Central memory CD8-positive, alpha-beta T cell (primary cell): ENCODE data around the gene AKAP7.

Experiments used
- ATAC-seq: fragments of 150-1000 bp; cut with Tn5 transposase; replicated peaks from 2 replicates; pipeline ENCODE4 v1.10.0; 2022; ENCODE audit warnings: mild to moderate bottlenecking, moderate FRiP score, moderate number of reproducible peaks; ENCODE audit not compliant: poor library complexity, severe bottlenecking; ENCODE audit errors: extremely low read depth
- DNase-seq, 2 donors: peaks; one replicate each; pipeline ENCODE4 v3.0.0; 2021; ENCODE audit warnings: low spot score in 2 of 2
- H3K27ac Mint-ChIP-seq: one replicate; pipeline ENCODE4 v1.8.0; 2022; ENCODE audit warnings: low read depth, mild to moderate bottlenecking, moderate library complexity, mixed read lengths
- H3K27me3 Mint-ChIP-seq: one replicate; pipeline ENCODE4 v1.8.0; 2022; ENCODE audit warnings: mixed read lengths
- H3K36me3 Mint-ChIP-seq: one replicate; pipeline ENCODE4 v1.8.0; 2022; ENCODE audit warnings: mild to moderate bottlenecking, moderate library complexity, mixed read lengths; ENCODE audit not compliant: insufficient read depth
- H3K4me1 Mint-ChIP-seq: one replicate; pipeline ENCODE4 v1.8.0; 2022; ENCODE audit warnings: mixed read lengths
- H3K4me3 Mint-ChIP-seq: one replicate; pipeline ENCODE4 v1.8.0; 2022; ENCODE audit warnings: mild to moderate bottlenecking, moderate library complexity, mixed read lengths
- H3K9me3 Mint-ChIP-seq: one replicate; pipeline ENCODE4 v1.8.0; 2022; ENCODE audit warnings: mixed read lengths

AKAP7 gene

GRCh38 chr6:131139599-131139998 is 4.3 kb downstream of the AKAP7 start:
- ATAC-seq (no peak), DNase-seq (no peak)
- H3K27ac Mint-ChIP-seq = no peak overlapping the region
- H3K36me3 Mint-ChIP-seq = peaks cover 8% of the 10 kb centered on the region
- H3K4me1 Mint-ChIP-seq = peaks cover 26% of the 10 kb centered on the region
- peaks cover 11% of the 10 kb centered on the region for H3K27me3 Mint-ChIP-seq
- H3K9me3 Mint-ChIP-seq = no peaks in the 10 kb centered on the region
- no peak overlapping the region for H3K4me3 Mint-ChIP-seq

- no peak for ATAC-seq
- DNase-seq = no peak
- H3K27me3 Mint-ChIP-seq = no peaks in the 10 kb centered on the region
- no peak overlapping the region for H3K4me3 Mint-ChIP-seq
- no peaks in the 10 kb centered on the region for H3K9me3 Mint-ChIP-seq
- H3K36me3 Mint-ChIP-seq = peaks cover 4% of the 10 kb centered on the region
- no peak overlapping the region for H3K27ac Mint-ChIP-seq
- H3K4me1 Mint-ChIP-seq = peaks cover 16% of the 10 kb centered on the region
Measured at GRCh38 chr6:131143319-131143718, 8.1 kb downstream of the AKAP7 start.

- peaks cover 8% of the 10 kb centered on the region for H3K4me1 Mint-ChIP-seq
- no peak for DNase-seq
- H3K4me3 Mint-ChIP-seq = no peak overlapping the region
- no peaks in the 10 kb centered on the region for H3K9me3 Mint-ChIP-seq
- peaks cover 4% of the 10 kb centered on the region for H3K36me3 Mint-ChIP-seq
- H3K27me3 Mint-ChIP-seq = no peaks in the 10 kb centered on the region
- no peak overlapping the region for H3K27ac Mint-ChIP-seq
- no peak for ATAC-seq
Measured at GRCh38 chr6:131146865-131147264, 11.6 kb downstream of the AKAP7 start.

GRCh38 chr6:131156411-131156810 is 21.1 kb downstream of the AKAP7 start:
- no peak overlapping the region for H3K4me3 Mint-ChIP-seq
- ATAC-seq = no peak
- no peaks in the 10 kb centered on the region for H3K27me3 Mint-ChIP-seq
- H3K36me3 Mint-ChIP-seq = peaks cover 6% of the 10 kb centered on the region
- no peaks in the 10 kb centered on the region for H3K4me1 Mint-ChIP-seq
- no peaks in the 10 kb centered on the region for H3K9me3 Mint-ChIP-seq
- DNase-seq = no peak
- H3K27ac Mint-ChIP-seq = no peak overlapping the region

GRCh38 chr6:131159578-131159977 is 24.3 kb downstream of the AKAP7 start:
- no peaks in the 10 kb centered on the region for H3K9me3 Mint-ChIP-seq
- H3K27me3 Mint-ChIP-seq = no peaks in the 10 kb centered on the region
- DNase-seq (no peak), ATAC-seq (no peak)
- H3K4me1 Mint-ChIP-seq = no peaks in the 10 kb centered on the region
- peaks cover 10% of the 10 kb centered on the region for H3K36me3 Mint-ChIP-seq
- H3K27ac Mint-ChIP-seq = no peak overlapping the region
- no peak overlapping the region for H3K4me3 Mint-ChIP-seq

- no peak overlapping the region for H3K27ac Mint-ChIP-seq
- no peaks in the 10 kb centered on the region for H3K4me1 Mint-ChIP-seq
- H3K4me3 Mint-ChIP-seq = no peak overlapping the region
- no peak for DNase-seq
- no peaks in the 10 kb centered on the region for H3K27me3 Mint-ChIP-seq
- H3K36me3 Mint-ChIP-seq = peaks cover 10% of the 10 kb centered on the region
- ATAC-seq = no peak
- H3K9me3 Mint-ChIP-seq = no peaks in the 10 kb centered on the region
Measured at GRCh38 chr6:131160254-131160758, 25.0 kb downstream of the AKAP7 start.

- Mint-ChIP-seq H3K4me3 (no peak overlapping the region), H3K36me3 (peaks cover 13% of the 10 kb centered on the region), H3K4me1 (no peaks in the 10 kb centered on the region)
Measured at GRCh38 chr6:131161987-131162386, 26.7 kb downstream of the AKAP7 start.

GRCh38 chr6:131163886-131164285 is 28.6 kb downstream of the AKAP7 start:
- Mint-ChIP-seq H3K9me3 (no peaks in the 10 kb centered on the region), H3K4me3 (no peak overlapping the region), H3K27me3 (no peaks in the 10 kb centered on the region), H3K4me1 (no peaks in the 10 kb centered on the region), H3K27ac (no peak overlapping the region), H3K36me3 (peaks cover 13% of the 10 kb centered on the region)
- ATAC-seq (no peak), DNase-seq (no peak)

More at GRCh38 chr6:131161987-131162386, 26.7 kb downstream of the AKAP7 start:
- no peaks in the 10 kb centered on the region for H3K27me3 Mint-ChIP-seq
- DNase-seq (no peak), ATAC-seq (no peak)
- no peaks in the 10 kb centered on the region for H3K9me3 Mint-ChIP-seq
- no peak overlapping the region for H3K27ac Mint-ChIP-seq

GRCh38 chr6:131164506-131164905 is 29.2 kb downstream of the AKAP7 start:
- Mint-ChIP-seq H3K4me1 (no peaks in the 10 kb centered on the region), H3K36me3 (peaks cover 13% of the 10 kb centered on the region), H3K27me3 (no peaks in the 10 kb centered on the region), H3K27ac (no peak overlapping the region), H3K4me3 (no peak overlapping the region), H3K9me3 (no peaks in the 10 kb centered on the region)
- DNase-seq = no peak
- ATAC-seq = no peak

- no peak overlapping the region for H3K27ac Mint-ChIP-seq
- H3K9me3 Mint-ChIP-seq = no peaks in the 10 kb centered on the region
- H3K36me3 Mint-ChIP-seq = peaks cover 9% of the 10 kb centered on the region
Measured at GRCh38 chr6:131167773-131168172, 32.5 kb downstream of the AKAP7 start.

GRCh38 chr6:131169613-131170012 is 34.3 kb downstream of the AKAP7 start:
- no peaks in the 10 kb centered on the region for H3K9me3 Mint-ChIP-seq
- no peaks in the 10 kb centered on the region for H3K4me1 Mint-ChIP-seq
- no peak overlapping the region for H3K27ac Mint-ChIP-seq
- no peak for DNase-seq
- peaks cover 6% of the 10 kb centered on the region for H3K36me3 Mint-ChIP-seq
- H3K4me3 Mint-ChIP-seq = no peak overlapping the region
- no peak for ATAC-seq
- no peaks in the 10 kb centered on the region for H3K27me3 Mint-ChIP-seq

More at GRCh38 chr6:131167773-131168172, 32.5 kb downstream of the AKAP7 start:
- Mint-ChIP-seq H3K4me1 (no peaks in the 10 kb centered on the region), H3K4me3 (no peak overlapping the region), H3K27me3 (no peaks in the 10 kb centered on the region)
- DNase-seq = no peak
- no peak for ATAC-seq

- Mint-ChIP-seq H3K27me3 (no peaks in the 10 kb centered on the region), H3K36me3 (peaks cover 2% of the 10 kb centered on the region), H3K27ac (no peak overlapping the region), H3K9me3 (no peaks in the 10 kb centered on the region), H3K4me1 (no peaks in the 10 kb centered on the region), H3K4me3 (no peak overlapping the region)
- DNase-seq = no peak
- no peak for ATAC-seq
Measured at GRCh38 chr6:131172222-131172621, 37.0 kb downstream of the AKAP7 start.

- Mint-ChIP-seq H3K9me3 (no peaks in the 10 kb centered on the region), H3K27me3 (no peaks in the 10 kb centered on the region), H3K4me3 (no peak overlapping the region), H3K27ac (no peak overlapping the region), H3K36me3 (peaks cover 2% of the 10 kb centered on the region), H3K4me1 (no peaks in the 10 kb centered on the region)
- no peak for DNase-seq
- ATAC-seq = no peak
Measured at GRCh38 chr6:131173680-131174079, 38.4 kb downstream of the AKAP7 start.

- Mint-ChIP-seq H3K27ac (no peak overlapping the region), H3K36me3 (peaks cover 2% of the 10 kb centered on the region), H3K4me1 (no peaks in the 10 kb centered on the region), H3K27me3 (no peaks in the 10 kb centered on the region), H3K4me3 (no peak overlapping the region), H3K9me3 (no peaks in the 10 kb centered on the region)
- DNase-seq = no peak
- ATAC-seq = no peak
Measured at GRCh38 chr6:131175564-131175963, 40.3 kb downstream of the AKAP7 start.
